HG03095 (cell line): ENCODE measurements around the gene RBKS.
"Not testable (repeated sequence)": the region's sequence is repeated elsewhere in the genome, so short reads cannot be mapped to it uniquely, and the experiment has no call there.

Experiments
- ATAC-seq: cut with Tn5 transposase; IDR thresholded peaks from one replicate; pipeline ENCODE4 v1.9.1; 2021; ENCODE audit warnings: moderate library complexity; ENCODE audit not compliant: unreplicated experiment

Gene RBKS

DNA sequence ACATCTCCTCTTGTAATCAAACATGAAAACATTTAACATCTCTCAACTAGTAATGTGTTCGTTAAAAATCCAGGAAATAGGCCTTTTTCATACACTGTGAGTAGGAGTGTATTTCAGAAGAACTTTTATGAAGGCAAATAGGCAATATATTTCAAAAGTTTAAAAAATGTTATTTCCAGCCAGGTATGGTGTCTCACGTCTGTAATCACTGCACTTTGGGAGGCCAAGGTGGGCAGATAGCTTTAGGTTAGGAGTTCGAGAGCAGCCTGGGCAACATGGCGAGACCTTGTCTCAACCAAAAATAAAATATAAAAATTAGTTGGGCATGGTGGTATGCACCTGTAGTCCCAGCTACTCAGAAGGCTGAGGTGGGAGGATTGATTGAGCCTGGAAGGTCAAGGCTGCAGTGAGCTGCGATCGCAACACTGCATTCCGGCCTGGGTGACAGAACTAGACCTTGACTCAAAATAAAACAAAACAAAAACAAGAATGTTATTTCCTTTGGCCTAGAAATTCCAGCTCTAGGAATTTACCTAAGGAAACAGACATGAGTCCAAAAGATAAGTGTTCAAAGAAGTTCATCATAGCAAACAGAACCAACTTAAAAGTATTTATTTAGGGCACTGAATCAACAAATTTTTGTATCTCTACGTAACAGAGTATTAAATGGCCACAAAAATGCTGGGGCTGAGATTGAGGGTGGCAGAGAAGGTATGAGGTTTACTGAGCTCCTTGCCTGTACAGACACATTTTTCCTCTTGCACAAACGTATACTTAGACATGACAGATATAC lies 14.9 kb downstream of the RBKS start:
- ATAC-seq: no peak

DNA sequence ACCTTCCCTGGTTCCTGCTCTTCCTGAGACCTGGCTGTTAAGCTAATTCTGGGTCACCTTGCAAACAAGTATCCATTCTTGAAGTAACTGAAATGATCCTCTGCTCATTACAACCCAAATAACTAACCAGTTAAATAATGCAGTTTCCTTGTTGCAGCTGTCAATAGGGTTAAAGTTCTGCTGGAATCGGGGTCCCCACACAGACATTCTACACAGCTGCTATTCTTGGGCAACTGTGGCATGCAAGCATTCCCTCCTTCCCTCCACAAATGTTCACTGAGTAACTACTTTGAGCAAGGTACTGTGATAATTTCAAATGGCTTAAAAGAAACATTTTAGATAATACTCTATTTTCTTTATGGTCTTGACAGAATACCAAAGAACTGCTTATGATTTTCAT lies 17.1 kb downstream of the RBKS start:
- no peak for ATAC-seq

DNA sequence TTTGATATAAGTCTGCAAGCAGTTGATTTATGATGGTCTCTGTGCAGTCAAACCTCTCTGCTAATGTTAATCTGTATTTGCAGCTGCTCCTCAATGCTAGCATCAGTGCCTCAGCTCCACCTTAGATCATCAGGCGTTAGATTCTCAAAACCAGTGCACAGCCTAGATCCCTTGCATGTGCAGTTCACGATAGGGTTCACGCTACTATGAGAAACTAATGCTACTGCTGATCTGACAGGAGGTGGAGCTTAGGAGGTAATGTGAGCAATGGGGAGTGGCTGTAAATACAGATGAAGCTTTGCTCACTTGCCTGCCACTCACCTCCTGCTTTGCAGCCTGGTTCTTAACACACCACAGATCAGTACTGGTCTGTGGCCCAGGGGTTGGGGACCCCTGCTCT lies 18.4 kb downstream of the RBKS start:
- ATAC-seq: no peak

DNA sequence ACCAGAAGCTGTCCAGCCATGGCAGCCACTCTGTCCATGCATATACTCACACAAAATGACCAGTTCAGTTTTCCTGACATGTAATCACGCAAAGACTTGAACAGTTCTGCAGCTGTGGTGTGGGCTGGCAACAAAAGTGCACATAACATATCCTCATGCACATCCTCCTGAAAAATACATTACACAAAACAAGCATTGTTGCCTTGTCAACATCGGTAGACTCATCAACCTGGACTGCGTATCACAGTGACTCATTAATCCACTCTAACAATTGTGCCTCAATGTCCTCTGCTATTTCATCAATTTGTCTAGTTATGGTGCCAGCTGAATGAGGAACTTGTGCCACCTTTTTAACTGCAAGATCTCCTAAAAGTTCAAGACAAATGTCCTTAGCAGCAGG lies 19.5 kb downstream of the RBKS start:
- no peak for ATAC-seq

DNA sequence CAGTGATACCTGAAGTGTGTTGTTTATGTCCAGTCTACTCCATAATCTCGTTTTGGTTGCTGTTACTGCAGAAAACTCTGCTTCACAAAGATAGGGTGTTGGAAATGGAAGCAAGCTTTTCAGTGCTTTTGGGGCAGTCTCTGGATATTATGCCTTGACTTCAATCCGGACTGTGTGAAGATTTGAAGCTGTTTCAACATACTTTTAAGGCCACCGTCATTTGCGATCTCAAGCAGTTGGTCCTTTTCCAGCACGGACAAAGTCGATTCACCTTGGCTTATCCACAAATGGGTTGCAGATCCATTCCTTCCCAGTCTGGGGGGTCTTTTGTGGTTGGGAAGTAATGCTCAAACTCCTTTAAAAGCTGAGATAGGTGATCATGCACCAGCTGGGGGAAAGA lies 20.4 kb downstream of the RBKS start:
- no peak for ATAC-seq

DNA sequence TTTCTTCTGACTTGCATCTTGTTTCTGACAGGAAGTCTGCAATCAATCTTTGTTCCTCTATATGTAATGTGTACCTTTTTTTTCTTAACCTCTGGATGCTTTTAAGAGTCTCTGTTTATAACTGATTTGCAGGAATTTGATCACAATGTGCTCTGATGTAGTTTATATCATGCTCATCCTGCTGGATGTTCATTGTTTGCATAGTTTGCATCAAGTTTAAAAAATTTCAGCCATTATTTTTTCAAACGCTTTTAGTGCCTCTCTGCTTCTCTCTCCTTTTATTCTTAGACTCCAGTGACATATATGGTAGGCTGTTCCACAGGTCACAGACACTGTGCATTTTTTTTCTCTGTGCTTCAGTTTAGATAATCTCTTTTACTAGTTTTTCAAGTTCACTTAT lies 23.9 kb downstream of the RBKS start:
- ATAC-seq: no peak

DNA sequence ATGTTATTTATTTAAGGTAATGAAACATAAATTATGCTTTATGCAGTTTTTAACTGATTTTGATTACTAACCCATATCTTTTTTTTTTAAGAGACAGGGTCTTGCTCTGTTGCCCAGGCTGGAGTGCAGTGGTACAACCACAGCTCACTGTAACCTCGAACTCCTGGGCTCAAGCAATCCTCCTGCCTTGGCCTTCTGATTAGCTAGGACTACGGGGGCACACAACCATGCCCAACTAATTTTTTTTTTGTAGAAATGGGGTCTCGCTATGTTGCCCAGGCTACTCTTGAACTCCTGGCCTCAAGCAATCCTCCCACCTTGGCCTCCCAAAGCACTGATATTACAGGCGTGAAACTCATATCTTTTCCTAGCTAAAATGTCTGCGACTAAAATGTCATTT lies 26.2 kb downstream of the RBKS start:
- ATAC-seq: not testable (repeated sequence)

DNA sequence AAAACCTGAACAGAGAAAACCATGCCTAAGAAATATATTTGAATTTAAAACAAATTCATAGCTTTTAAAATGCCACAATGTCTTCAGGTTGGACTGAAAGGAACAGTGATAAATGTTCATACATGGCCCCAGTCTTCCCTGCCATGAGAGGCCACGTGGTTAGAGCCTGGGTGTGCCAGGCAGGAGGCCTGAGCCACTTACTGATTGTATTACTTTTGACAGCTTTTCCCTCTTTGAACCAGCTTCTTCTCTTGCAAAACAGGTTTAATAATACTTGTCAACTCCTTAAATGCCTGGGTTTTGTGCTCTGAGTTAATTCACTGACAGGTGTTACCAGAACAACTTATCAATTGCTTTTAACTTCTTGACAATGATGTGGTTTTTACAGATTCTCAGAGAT lies 27.0 kb downstream of the RBKS start:
- no peak for ATAC-seq

DNA sequence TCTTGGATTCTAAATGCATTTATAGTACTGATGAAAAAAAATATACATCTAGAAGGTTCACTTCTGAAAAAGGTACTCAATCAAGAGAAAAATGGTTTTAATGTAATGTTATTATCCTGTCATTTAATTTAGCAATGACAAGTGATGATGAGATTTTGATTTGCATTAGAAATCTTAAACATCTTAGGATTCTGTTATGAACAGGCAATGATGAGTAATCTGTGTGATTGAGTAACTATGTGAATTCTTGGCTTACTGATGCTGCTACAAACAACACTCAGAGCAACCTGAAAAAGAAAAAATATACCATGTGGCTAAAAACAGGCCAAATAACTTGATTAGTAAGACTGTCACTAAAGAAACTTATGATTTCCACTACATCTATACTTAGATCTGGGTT lies 30.1 kb downstream of the RBKS start:
- ATAC-seq: no peak

DNA sequence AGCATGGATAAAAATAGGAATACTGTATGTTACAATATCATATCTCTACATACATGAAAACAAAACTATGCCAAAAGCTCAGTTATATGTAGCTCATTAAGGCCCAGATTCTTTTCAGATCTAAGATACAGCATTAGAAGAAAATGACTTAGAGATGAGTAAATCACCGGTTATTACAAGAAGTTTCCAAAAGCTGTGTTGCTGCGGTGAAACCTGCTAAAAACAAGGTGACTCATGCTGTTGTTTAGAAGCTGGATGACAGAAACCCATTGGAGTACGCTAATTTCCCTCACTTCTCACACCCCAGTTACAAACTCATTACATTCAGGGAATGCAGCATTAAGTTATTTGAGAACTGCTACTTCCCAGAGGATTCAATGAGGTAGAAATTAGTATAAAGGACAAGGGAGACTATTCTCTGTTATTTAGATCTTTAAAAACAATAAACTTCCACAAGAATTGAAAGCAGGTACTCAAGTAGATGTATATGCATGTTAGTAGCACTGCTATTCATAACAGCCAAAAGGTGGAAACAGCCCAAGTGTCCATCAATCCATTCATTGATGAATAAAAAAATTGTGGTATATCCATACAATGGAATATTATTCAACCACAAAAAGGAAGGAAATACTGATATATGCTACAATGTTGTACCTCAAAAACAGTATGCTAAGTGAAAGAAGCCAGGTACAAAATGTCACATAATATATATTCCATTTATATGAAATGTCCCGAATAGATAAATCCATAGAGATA lies 32.6 kb downstream of the RBKS start:
- no peak for ATAC-seq

DNA sequence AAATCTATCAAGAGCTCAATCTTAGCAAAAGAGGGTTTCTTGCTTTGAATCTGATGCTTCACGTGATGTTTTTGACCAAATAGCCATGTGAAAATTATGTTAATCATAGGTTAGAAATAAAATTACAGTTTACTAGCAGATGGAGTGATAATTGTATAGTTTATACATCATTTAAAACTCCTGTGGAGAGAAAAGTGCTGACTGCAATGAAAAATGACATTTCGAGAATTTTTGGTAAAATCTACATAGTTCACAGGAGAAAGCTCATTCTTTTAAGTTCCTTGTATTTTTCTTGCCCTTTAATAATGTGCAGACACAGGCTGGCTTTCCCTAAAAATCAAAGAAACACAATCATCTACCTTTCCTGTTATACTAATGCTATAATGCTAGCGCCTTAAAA lies 33.2 kb downstream of the RBKS start:
- no peak for ATAC-seq

DNA sequence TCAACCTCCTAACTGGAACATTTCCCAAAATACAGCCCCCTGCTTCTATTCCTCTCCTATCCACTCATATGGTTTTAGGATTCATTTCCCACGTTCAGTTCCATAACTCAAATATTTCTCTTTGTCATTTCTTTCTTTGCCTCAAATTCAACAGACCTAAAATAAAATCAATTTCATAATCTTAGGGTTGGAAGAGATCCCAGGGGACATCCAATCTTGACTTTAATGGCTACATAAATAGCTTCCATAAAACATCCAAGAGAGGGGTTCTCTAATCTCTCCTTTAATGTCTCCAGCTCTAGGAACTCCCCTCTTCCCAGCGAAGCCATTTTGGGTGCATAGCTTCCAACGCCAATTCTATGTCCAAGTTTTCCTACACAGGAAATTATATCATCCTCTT lies 33.8 kb downstream of the RBKS start:
- no peak for ATAC-seq

DNA sequence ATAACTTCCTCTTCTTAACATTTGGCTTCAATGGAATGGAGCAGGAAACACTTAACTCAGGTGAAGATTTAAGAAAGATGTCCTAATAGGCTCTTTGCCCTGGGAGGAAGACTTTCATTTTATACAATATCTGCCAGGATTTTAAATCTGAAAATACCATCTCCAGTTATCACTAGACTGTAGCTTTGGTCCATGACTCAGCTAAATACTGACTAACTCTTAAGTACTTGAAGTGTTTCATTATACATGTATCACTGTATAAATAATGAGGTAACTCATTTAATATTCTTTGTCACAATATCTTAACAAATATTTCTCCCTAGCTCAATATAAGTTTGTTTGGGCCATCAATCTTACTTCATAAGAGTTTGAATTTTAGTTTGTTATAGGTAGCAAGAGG lies 34.7 kb downstream of the RBKS start:
- no peak for ATAC-seq

DNA sequence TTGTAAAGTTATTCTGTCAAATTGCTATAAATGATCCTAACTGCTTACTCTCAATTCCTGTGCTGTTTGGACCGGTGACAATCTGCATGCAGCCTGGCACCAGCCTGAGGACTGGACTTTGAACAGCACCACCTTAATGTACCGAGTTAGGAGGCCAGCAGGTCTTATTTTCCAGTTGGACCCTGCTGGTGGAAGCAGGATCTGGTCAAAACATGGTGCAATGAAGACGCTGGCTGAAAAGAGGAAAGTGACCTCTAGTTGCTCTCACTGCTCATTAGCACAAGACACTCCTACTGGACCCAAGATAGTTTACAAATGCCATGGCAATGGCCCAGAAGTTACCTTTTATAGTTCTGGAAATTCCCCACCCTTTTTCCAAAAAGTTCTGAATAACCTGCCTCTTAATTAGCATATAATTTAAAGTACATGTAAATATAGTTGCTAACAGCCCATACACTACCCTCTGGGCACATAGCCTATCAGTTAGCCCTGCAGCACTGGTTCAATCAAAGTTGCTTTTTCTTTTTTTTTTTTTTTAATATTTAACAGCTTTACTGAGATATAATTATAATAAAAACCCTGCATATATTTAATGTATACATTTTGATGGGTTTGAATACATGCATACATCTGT lies 35.8 kb downstream of the RBKS start:
- ATAC-seq: no peak

DNA sequence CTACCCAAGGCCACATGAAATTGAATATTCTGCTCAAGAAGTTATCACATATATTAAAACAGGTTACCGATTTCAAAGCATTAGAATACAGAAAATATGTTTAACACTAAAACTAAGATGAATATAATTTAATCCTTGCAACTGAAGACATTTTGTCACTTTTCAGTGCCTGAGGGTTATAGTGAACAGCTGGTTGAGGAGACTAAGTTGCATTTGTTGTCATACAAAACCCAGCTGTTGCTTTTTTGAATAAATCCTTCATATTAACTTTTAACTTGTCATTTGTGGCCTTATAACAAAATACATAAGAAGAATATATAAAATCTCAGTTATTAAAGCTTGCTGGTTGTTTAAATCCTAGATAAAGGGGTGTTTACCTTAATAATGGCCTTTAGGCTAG lies 37.5 kb downstream of the RBKS start:
- ATAC-seq: no peak

DNA sequence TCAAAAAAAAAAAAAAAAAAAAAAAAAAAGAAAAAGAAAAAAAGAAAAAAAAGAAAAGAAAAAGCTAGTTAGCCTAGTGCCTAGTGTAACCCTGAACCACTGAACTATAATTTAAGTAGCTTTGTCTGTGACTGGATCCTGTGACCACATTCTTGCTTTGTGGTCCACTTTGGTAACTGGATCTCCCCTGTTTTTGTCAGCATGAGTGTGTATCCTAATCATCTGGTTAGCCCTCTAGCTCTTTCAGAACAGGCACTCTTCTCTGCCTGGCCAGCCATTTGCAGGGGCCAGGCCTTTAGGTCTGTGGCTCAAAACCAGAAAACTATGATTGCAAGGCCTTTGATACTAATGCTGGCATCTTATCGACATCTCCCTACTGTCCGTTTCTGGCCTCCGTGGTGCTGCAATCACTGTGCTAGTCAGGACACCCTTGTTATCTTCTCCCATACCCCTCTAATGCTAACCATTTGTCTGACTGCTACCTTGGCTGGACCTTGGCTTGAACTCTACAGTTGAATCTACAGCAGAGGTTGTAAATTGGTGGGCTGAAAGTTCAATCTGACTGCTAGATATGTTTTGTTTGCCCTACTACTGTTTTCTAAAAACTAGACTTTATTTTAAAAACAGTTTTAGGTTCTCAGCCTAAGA lies 40.5 kb downstream of the RBKS start:
- no peak for ATAC-seq

DNA sequence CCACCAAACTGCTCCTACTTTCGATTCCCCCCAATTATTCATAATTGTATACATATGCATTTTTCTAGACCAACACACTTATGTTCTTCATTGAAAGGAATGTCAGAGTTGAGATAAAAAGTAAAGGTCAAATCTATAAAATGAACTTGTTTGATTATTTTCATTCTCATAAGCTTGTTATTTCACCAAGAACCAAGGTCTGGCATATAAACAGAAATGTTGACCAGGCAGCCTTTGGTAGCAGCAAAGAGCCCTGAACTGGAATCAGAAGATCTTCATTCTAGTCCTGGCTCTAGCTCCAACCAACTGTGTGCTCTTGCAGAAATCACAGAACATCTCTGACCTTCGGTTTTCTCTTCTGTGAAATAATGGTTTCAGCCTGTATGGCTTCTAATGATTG lies 42.9 kb downstream of the RBKS start:
- no peak for ATAC-seq

DNA sequence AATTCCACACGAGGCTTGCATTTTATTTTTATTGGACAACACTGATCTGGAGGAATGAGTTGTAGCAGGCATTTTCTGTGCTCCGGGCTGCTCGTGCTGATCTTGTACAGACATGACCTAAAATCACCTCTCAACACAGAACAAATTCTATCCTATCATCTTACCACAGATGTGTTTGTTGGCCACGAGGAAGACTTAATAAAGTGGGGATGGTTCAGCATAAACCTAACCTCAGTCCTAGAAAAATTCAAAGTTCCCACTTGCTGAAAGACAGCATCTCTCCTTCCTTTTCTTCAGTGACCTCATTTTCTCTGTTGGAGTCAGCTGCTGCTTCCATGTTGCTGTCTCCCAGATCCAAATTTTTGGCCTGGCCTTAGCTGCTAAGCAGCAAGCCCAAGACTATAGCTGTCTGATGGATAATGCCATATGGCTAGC lies 45.3 kb downstream of the RBKS start:
- ATAC-seq: no peak

DNA sequence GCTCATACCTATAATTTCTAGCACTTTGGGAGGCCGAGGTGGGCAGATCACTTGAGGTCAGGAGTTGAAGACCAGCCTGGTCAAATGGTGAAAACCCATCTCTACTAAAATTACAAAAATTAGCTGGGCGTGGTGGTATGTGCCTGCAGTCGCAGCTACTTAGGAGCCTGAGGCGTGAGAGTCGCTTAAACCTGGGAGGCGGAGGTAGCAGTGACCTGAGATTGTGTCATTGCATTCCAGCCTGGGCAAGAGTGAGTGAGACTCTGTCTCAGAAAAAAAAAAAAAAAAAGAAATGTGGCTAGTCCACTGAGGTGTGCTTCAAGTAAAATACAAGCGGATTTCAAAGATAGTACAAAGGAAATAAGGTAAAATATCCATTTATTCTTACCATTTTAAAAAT lies 46.2 kb downstream of the RBKS start:
- no peak for ATAC-seq

DNA sequence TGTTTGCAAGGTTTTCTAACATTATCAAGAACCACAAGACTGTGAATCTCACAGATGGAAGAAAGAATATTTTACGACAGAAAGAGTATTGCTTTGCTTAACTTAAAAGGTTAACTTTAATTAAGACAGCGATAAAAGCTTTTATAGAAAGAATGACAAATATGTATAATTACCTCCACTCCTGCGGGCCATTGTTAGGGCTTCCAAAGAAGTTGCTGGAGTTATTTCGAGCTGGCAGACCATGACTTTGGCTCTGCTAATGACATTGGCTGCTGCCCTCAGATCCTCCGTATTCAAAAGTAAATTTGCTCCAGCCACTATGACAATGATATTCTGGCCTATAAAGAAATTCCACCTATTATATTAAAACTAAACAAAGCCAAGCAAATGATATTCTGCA lies 47.3 kb downstream of the RBKS start:
- ATAC-seq: no peak

DNA sequence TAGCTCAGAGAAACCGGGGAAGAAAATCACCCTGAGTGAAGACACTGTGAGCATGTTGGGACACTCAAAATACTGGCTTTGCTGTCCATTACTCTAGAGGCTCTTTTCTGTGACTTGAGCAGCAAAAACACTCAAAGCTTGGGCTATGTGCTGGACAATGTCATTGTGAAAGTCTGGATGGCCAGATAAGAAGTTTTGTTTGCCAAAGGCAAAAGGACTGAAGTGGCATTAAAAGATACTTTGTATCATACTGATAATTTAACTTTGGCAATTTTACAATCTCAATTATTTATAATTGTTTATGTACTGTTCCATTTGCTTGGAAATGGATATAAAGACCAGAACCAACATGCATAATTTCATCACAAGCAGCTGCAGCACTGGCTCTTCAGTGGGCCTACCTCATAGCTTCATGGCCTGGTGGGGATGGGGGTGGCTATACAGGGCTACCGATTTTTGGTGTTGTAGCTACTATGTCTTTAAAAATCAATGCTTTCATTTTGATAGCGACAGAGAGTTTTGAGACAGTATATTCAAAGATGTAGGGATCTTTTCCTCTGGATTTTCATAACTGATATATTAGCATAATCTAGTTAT lies 51.1 kb downstream of the RBKS start:
- ATAC-seq: no peak
